Measurements from ENCODE around the gene WRAP73. TPM values are rescaled to one million over a fixed set of nuclear protein-coding genes. Genes with fewer than 3 reads are reported as not detected.
"Not testable (repeated sequence)": the region's sequence is repeated elsewhere in the genome, so short reads cannot be mapped to it uniquely, and the experiment has no call there.

WRAP73 gene
- total RNA-seq, 1 donor from 2014 or later = 14.6 TPM

DNA sequence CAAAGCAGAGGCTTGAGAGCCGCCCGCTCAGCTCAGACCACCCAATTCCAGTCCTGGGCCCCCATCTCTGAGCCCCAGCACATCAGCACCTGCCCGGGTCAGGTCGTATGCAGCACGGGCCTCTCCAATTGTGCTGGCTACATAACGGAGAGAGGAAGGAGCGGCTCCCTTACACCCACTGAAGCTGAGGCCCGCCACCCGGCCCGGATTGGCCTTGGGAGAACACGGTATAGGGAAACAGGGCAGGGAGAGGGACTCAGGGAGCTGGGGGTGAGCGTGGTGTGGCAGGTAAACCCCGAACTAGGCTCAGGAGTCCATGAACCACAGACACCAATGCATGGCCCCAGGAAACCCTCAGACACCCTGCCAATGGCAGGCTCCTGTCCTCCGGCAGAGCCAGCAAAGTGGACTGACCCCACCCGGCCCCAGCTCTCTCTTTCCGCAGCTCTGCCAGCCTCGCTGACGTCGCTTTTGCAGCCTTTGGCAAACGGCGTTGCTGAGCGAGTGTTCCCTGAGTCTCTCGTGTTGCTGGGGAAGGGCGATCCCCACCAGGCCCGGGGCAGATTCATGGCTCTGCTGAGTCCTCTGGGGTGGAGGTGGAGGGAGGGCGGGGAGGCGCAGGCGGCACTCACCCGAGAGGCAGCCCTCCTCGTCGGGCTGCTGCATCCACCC, 55.1 kb downstream of the WRAP73 start:
- intact Hi-C loops (cut with DNase I) = no loop called here
- ATAC-seq = no peak
- no peak for DNase-seq (ENCODE audit: missing footprints)

DNA sequence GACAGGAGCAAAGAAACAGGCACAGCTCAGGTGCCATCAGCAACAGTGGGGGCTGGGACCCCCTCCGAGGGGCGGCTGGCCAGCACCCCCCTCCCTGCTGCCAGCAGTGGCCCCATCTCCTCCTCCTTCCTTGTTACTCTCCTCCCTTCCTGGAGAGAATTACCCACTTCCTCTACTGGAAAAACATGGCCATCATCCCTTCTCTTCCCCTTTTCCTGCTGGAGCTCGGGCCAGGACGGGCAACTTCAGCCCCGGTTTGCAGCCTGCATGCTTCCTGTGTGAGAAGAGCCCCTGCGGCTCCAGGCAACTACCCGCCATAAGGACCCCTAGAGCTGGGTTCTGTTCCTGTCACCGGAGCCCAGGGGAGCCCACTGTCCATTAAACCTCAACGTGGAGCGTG, 56.2 kb downstream of the WRAP73 start:
- DNase-seq (ENCODE audit: missing footprints) = no peak
- intact Hi-C loops (cut with DNase I) = no loop called here
- no peak for ATAC-seq

DNA sequence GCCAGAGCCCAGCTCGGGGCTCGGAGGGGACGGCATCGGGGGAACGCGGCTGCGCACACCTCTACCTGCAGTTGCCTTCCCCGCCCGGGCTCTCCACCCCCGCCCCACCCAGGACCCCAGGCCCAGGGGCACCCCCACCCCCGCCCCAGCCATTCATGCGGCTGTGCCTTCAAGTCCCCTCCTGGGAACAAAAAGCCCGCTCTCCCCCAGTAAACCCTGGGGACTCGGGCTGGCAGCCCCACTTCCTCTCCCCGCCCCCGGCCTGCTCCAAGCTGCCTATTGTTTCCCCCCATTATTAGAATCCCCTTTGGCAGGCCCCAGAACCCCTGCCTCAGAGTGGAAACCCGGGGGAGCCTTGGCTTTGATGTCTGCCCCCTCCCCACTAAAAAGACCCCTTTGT, 56.6 kb downstream of the WRAP73 start:
- intact Hi-C loops (cut with DNase I) = no loop called here
- ATAC-seq = no peak
- no peak for DNase-seq (ENCODE audit: missing footprints)

DNA sequence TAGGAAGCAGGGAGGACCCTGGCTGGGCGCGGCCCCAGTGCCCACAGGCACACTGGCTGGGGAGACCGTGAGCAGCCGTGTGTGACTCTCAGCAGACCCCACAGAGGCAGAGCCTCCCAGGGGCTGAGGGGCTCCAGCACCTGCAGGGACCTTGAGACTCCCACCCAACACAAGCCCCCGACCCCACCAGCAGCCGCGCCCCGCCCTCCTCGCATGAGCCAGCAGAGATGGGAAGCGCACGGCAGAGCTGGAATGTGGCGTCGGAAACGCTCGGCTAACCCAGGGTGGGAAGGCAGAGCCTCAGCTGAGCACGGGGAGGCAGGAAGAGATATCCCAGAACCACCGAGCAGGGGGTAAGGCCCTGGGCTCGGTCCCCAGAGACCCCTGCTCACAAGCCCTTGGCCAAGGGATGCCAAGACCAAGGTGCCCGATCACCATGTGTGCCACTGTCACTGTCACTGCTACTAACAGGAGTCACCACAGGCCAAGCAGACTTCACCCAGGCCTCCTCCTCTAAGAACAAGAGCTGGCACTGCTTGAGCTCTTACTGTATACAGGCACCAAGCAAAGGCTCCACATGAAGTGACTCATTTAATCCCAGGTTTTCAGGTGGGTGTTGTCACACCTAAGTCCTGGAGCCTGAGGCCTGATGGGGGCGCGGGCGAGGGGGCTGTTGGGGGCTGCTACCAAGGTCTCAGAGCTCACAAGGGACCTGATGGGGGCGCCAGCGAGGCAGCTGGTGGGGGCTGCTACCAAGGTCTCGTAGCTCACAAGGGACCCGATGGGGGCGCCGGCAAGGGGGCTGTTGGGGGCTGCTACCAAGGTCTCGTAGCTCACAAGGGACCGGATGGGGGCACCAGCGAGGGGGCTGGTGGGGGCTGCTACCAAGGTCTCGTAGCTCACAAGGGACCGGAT, 58.7 kb downstream of the WRAP73 start:
- DNase-seq (ENCODE audit: missing footprints) (no peak), ATAC-seq (no peak)
- intact Hi-C loops (cut with DNase I) = no loop called here

DNA sequence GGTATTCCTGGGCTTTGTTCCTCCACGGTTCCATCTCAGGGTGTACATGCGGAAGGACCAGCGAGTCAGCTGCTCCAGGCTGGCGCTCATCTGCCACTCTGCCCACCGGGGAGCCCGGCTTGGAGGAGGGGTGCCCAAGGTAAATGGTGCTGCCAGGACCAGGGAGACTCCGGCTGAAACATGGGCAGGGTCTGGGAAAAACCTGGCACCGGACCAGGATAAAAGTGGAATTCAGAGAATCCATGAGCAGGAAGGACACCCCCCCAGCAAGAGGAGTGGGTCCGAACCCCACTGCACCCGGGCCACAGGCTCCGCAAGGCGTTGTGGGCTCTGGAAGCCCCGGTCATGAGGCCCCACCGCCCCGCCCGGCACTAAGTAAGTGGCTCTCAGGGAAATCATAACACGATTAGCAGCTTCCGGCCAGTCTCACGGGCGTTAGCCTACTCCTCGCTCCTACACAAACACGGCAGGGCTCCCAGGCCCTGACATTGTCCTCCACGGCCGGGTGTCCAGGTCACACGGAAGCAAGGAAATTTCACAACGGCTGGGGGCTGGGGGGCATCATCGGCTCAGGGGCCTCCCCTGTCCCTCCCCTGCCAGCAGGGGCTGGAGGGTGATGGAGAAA, 59.7 kb downstream of the WRAP73 start:
- intact Hi-C loops (cut with DNase I) = no loop called here
- no peak for ATAC-seq
- no peak for DNase-seq (ENCODE audit: missing footprints)

DNA sequence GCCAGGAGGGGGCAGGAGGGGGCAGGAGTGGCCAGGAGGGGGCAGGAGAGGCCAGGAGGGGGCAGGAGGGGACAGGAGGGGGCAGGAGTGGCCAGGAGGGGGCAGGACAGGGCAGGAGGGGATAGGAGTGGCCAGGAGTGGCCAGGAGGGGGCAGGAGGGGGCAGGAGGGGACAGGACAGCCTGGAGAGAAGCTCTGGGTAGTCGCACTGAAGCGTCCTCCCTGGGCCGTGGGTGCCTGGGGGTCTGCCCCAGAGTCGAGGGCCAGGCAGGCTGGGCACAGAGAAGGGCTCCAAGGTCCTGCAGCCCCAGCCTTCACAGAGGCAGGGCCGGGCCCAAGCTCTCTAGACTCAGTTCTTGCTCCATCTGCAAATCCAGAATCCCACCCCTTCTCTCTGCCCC, 61.5 kb downstream of the WRAP73 start:
- no peak for ATAC-seq

DNA sequence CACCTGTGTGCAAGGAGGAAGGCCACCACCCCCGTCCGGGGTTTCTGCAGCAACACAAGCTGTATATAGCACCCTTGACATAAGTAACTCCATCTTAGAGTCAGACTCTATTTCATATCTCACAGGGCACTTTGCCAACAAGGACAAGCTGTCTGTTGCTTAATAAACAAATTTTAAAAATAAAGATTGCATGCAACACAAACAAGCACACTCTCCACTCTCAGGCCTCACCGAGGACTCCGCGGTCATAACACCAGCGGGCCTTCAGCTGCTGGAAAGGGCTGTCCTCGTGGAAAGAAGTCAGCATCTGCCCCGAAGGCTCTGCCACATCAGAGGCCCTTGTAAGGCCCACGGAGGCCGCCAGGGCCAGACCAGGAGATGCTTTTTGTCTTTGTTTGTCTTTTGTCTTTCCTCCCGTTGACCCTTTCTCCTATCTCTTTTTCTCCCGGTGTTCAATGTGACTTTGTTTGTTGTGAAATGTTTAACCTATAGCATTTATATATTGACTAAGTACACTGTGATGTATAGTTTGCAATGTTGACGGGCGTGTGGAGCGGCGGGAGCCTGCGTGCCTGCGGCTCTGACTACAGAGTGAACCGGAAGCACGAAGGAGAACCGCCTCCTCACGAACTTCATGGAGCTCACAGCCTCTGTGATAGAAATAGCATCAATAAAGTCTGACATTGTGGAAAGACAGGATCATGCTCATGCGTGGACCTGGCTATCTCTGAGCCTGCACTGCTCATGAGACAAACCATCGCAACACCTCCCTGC, 62.7 kb downstream of the WRAP73 start:
- intact Hi-C loops (cut with DNase I) = no loop called here
- DNase-seq (ENCODE audit: missing footprints) = no peak
- no peak for ATAC-seq

More for the DNA sequence above, 61.5 kb downstream of the WRAP73 start:
- intact Hi-C loops (cut with DNase I) = no loop called here
- DNase-seq (ENCODE audit: missing footprints) = no peak

DNA sequence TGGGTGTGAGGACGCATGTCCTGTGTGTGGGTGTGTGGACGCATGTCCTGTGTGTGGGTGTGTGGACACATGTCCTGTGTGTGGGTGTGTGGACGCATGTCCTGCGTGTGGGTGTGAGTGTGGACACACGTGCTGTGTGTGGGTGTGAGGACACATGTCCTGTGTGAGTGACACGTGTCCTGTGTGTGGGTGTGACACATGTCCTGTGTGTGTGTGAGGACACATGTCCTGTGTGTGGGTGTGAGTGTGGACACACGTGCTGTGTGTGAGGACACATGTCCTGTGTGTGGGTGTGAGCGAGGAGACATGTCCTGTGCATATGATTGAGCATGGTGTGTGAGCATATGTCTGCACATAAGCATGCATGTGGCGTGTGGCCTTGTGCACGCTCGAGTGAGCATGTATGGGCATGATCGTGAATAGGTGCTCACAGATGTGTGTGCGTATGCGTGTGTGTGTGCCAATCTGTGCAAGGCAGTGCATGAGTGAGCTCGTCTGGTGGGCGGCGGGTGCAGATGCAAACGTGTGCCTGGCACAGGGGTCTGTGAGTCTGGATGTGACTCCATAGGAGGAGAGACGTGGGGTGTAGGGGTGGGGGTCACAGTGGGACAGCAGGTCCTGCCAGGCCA, 63.8 kb downstream of the WRAP73 start:
- intact Hi-C loops (cut with DNase I) = no loop called here
- no peak for DNase-seq (ENCODE audit: missing footprints)
- no peak for ATAC-seq

DNA sequence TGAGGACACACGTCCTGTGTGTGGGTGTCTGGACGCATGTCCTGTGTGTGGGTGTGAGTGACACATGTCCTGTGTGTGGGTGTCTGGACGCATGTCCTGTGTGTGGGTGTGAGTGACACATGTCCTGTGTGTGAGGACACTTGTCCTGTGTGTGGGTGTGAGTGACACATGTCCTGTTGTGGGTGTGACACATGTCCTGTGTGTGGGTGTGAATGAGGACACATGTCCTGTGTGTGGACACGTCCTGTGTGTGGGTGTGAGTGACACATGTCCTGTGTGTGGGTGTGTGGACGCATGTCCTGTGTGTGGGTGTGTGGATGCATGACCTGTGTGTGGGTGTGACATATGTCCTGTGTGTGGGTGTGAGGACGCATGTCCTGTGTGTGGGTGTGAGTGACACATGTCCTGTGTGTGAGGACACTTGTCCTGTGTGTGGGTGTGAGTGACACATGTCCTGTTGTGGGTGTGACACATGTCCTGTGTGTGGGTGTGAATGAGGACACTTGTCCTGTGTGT, 64.5 kb downstream of the WRAP73 start:
- DNase-seq (ENCODE audit: missing footprints); intact Hi-C loops (cut with DNase I); ATAC-seq: not testable (repeated sequence)

DNA sequence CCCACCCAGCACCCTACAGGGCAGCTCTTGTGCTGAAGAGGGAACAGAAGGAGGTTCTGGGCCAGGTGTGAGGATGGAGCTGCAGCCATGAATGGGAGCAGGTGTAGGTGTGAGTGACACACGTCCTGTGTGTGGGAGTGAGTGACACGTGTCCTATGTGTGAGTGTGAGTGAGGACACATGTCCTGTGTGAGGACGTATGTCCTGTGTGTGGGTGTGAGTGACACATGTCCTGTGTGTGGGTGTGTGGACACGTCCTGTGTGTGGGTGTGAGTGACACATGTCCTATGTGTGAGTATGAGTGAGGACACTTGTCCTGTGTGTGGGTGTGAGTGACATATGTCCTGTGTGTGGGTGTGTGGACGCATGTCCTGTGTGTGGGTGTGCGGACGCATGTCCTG, 65.0 kb downstream of the WRAP73 start:
- ATAC-seq (no peak), DNase-seq (ENCODE audit: missing footprints) (no peak)
- intact Hi-C loops (cut with DNase I) = no loop called here

DNA sequence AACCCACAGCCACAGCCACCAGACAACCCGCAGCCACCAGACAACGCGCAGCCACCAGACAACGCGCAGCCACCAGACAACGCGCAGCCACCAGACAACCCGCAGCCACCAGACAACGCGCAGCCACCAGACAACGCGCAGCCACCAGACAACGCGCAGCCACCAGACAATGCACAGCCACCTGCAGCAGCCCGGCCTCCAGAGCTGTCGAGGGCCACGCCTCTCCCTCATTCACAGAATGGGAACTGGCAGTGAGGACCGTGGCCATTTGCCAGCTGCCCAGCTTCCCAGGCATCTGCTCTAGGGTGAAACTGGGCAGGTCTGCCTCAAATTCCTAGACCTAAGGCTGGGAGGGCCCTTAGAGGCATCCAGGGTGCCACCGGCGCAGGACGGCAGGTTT, 66.2 kb downstream of the WRAP73 start:
- intact Hi-C loops (cut with DNase I); DNase-seq (ENCODE audit: missing footprints): not testable (repeated sequence)
- peak; percentile 19 for ATAC-seq

DNA sequence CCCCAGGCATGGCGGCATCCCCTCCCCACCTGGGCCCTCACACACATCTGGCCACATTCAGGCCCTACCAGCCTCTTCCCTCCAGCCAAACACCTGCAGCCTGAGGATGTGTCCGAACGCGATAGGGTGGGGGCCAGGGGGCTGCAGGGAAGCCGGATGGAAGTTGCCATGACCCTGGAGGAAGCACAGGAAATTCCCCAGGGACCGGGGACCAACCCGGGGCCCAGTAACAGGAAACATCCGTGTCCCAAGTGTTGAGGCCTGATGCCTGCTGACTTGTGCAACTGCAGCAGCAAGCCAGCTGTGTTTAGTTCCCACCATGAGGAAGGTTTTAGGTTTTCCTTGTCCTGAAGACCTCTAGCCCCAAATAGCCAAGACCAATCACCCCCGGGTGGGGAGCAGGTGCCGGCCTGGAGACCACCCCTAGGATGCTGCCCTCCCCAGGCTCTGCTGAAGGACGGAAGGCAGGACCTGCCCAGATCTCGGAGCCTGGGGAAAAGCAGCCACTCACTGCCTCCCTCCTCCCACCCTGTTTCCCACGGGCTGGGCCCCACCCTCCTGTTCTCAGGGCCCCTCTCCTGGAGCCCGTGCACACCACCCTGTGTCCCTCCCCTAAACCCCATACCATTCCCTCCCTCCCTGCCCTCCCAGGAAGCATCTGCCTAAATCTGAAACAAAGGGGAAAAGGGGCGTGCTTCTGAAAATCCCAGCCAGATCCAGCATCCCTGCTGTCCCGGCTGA, 68.4 kb downstream of the WRAP73 start:
- intact Hi-C loops (cut with DNase I) = no loop called here
- DNase-seq (ENCODE audit: missing footprints) (no peak), ATAC-seq (no peak)

Other genes starting within 250 kb of the WRAP73 start
- gene ARHGEF16, start 195.4 kb downstream of the WRAP73 start, total RNA-seq = 1.4 TPM
- 7.0 TPM for gene MEGF6, start 38.6 kb downstream of the WRAP73 start, total RNA-seq
- 46.1 TPM for gene TPRG1L, start 25.1 kb downstream of the WRAP73 start, total RNA-seq
- gene TP73, start 2.4 kb upstream of the WRAP73 start, total RNA-seq = 0.14 TPM
- not detected for gene CCDC27, start 102.3 kb upstream of the WRAP73 start, total RNA-seq
- gene SMIM1, start 122.6 kb upstream of the WRAP73 start, total RNA-seq = 13.0 TPM
- 54.5 TPM for gene LRRC47, start 146.4 kb upstream of the WRAP73 start, total RNA-seq
- gene CEP104, start 207.1 kb upstream of the WRAP73 start, total RNA-seq = 34.1 TPM
- 3.3 TPM for gene DFFB, start 207.4 kb upstream of the WRAP73 start, total RNA-seq

Measured in Right ventricle myocardium inferior (tissue), 1 donor.